NB4 (cell line): ENCODE measurements around the gene CFAP57.

Source experiments
- DNase-seq: peaks from one replicate; pipeline ENCODE4 v3.0.0; 2010; ENCODE audit warnings: low read depth
- H3K4me3 ChIP-seq: one replicate; pipeline ENCODE4 v1.5.1; 2011; ENCODE audit warnings: mild to moderate bottlenecking, low read depth, low read length, moderate library complexity
- CTCF ChIP-seq: IDR thresholded peaks from one replicate; pipeline ENCODE4 v1.5.1; 2012; ENCODE audit warnings: low read depth, low read length
- MAX ChIP-seq: IDR thresholded peaks from 2 replicates; pipeline ENCODE4 v1.6.1; 2011; ENCODE audit warnings: low read depth, low read length
- MYC ChIP-seq: IDR thresholded peaks from 2 replicates; pipeline ENCODE4 v1.6.1; 2011; ENCODE audit warnings: low read depth, low read length
- POLR2A ChIP-seq: IDR thresholded peaks from 2 replicates; pipeline ENCODE4 v1.6.1; 2011; ENCODE audit warnings: mild to moderate bottlenecking; ENCODE audit not compliant: insufficient read length; ENCODE audit errors: extremely low read depth

Gene CFAP57

DNA sequence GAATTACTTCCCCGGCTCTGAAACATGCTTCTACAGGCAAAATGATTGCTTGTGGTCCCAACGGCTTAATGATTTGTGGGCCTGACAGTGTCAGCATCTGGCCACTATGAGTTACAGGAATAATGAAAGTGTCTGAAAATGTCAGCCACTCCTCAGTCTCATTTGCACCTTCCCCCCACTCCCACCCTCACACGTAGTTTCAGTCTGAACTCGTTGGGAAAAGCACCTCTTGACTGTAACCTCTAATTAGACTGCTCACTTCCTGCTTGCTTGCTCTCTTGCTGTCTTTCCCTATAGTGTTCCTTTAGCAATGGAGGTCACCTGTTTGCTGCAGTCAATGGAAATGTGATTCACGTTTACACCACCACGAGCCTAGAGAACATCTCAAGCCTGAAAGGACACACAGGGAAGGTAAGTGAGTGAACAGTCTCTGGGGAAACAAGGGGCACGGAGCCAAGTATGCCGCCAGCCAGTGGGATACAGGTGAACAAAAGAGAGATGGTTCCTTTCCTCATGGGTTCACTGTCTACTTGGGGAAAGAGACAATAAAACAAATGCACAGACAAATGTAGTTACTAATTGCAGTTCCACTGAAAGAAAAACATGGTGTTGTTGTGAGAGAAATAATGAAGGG lies 27.1 kb downstream of the CFAP57 start:
- no peak for DNase-seq
- no peak for TF ChIP-seq POLR2A
- TF ChIP-seq MYC: no peak
- TF ChIP-seq MAX: no peak
- TF ChIP-seq CTCF: no peak
- H3K4me3 ChIP-seq: no peak overlapping the region

- no peak overlapping the region for H3K4me3 ChIP-seq
- no peak for TF ChIP-seq POLR2A
- no peak for TF ChIP-seq CTCF
- TF ChIP-seq MYC: no peak
- no peak for TF ChIP-seq MAX
- no peak for DNase-seq
Measured at GRCh38 chr1:43203859-43204258, 31.7 kb downstream of the CFAP57 start.

GRCh38 chr1:43204394-43204793 lies 32.3 kb downstream of the CFAP57 start:
- DNase-seq: no peak
- H3K4me3 ChIP-seq: no peak overlapping the region
- TF ChIP-seq POLR2A: no peak
- no peak for TF ChIP-seq CTCF
- no peak for TF ChIP-seq MYC
- no peak for TF ChIP-seq MAX

GRCh38 chr1:43205671-43206070 lies 33.5 kb downstream of the CFAP57 start:
- TF ChIP-seq MYC (no peak), POLR2A (no peak), MAX (no peak), CTCF (no peak)
- no peak overlapping the region for H3K4me3 ChIP-seq
- no peak for DNase-seq

GRCh38 chr1:43206600-43207228 lies 34.6 kb downstream of the CFAP57 start:
- no peak for DNase-seq
- TF ChIP-seq MYC (no peak), MAX (no peak), CTCF (no peak), POLR2A (no peak)
- no peak overlapping the region for H3K4me3 ChIP-seq
